Neural cell (in vitro differentiated cells): ENCODE data around the gene TRAF3.

Source experiments
- CTCF ChIP-seq: fragments of 450-650 bp; IDR thresholded peaks from 2 replicates; pipeline ENCODE4 v1.5.1; 2014; ENCODE audit warnings: antibody characterized with exemption, mild to moderate bottlenecking, moderate library complexity; ENCODE audit not compliant: poor library complexity, severe bottlenecking
- MXI1 ChIP-seq: fragments of 450-650 bp; conservative IDR thresholded peaks from 2 replicates; pipeline ENCODE4 v1.6.1; 2014; ENCODE audit warnings: antibody characterized with exemption, mild to moderate bottlenecking; ENCODE audit not compliant: poor library complexity, severe bottlenecking
- POLR2AphosphoS5 ChIP-seq: IDR thresholded peaks from 2 replicates; pipeline ENCODE4 v1.6.1; 2012
- RAD21 ChIP-seq: fragments of 450-650 bp; conservative IDR thresholded peaks from 2 replicates; pipeline ENCODE4 v1.6.1; 2014; ENCODE audit warnings: antibody characterized with exemption, mild to moderate bottlenecking, moderate library complexity
- TAF1 ChIP-seq: IDR thresholded peaks from 2 replicates; pipeline ENCODE4 v1.6.1; 2012; ENCODE audit warnings: low read depth

DNA sequence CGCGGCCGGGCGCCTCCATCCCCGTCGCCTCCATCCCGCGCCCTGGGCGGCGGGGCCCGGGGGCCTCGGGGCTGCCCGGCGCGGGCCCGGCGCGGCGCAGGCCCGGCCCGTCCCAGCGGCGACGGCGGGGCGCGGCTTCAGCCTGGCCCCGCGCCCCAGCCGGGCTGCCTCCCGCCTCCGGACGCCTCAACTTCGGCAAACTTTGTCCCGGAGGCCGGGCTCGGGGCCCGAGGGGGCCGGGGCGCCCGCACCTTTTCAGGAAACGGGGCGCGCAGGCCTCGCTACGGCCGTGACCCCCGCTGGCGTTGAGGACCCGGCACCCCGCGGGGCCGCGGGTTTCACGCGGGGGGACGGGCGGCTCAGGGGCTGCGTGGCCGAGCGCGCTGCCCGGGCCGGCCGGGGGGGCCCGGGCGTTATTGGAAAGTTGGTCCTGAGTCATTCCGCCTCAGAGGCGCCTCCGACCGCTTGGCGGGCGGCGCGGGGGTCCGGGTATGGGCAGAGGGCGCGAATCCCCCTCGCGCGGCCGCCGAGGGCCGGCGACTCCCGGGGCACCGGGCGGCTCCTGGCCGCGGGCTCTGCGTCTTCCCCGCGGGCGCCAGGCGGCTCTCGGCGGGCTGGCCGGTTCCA lies 575 bp downstream of the TRAF3 start:
- no peak for TF ChIP-seq CTCF
- TF ChIP-seq POLR2AphosphoS5: no peak
- no peak for TF ChIP-seq RAD21
- no peak for TF ChIP-seq TAF1
- no peak for TF ChIP-seq MXI1
